Right atrium auricular region (tissue), 2 donors: ENCODE measurements around the gene ADORA1. TPM values are rescaled to one million over a fixed set of nuclear protein-coding genes. Genes with fewer than 3 reads are reported as not detected.

Source experiments
- DNase-seq: peaks from one replicate; pipeline ENCODE4 v3.0.0-alpha.2; 2019; ENCODE audit warnings: low spot score
- H3K27ac ChIP-seq, 2 donors: fragments of 200-600 bp; sonication (generic); 1 replicate in 1 of 2; 2 replicates in 1 of 2; pipeline ENCODE4 v1.5.1; 2016 to 2019
- H3K27me3 ChIP-seq, 2 donors: fragments of 200-600 bp; sonication (generic); one replicate each; pipeline versions ENCODE4 v1.5.1 to v1.6.0; 2017 to 2019
- H3K36me3 ChIP-seq: fragments of 200-600 bp; sonication (generic); one replicate; pipeline ENCODE4 v1.5.1; 2016
- H3K4me1 ChIP-seq, 2 donors: fragments of 200-600 bp; sonication (generic); one replicate each; pipeline versions ENCODE4 v1.5.1 to v1.6.0; 2017 to 2019
- H3K4me3 ChIP-seq, 2 donors: fragments of 200-600 bp; sonication (generic); 1 replicate in 1 of 2; 2 replicates in 1 of 2; pipeline ENCODE4 v1.5.1; 2017 to 2019; ENCODE audit warnings: mild to moderate bottlenecking in 1 of 2, moderate library complexity in 1 of 2
- H3K9me3 ChIP-seq, 2 donors: fragments of 200-600 bp; sonication (generic); one replicate each; pipeline ENCODE4 v1.5.1; 2019
- total RNA-seq, 2 donors: library from RNA; depleted of rRNA; stranded (reverse); fragments of >200 nt; gene quantifications; one replicate each; pipeline ENCODE4 v1.1.0, GENCODE V29; 2016
- TF ChIP-seq, protein P1 (sequence below), 2 donors: fragments of 200-600 bp; sonication (generic); IDR thresholded peaks; one replicate each; pipeline ENCODE4 v1.5.1; 2019; ENCODE audit warnings: antibody characterized with exemption in 2 of 2

ADORA1 gene
- total RNA-seq, 2 donors from 2014 or later, result 9.4 to 15.1 TPM

GRCh38 chr1:203131548-203132200 lies 4.1 kb downstream of the ADORA1 start:
- no peaks in the 10 kb centered on the region for H3K36me3 ChIP-seq
- H3K27me3 ChIP-seq, result no peaks in the 10 kb centered on the region
- H3K4me1 ChIP-seq, result peaks cover 0 to 74% of the 10 kb centered on the region in 2 donors
- H3K9me3 ChIP-seq, result no peaks in the 10 kb centered on the region
- TF ChIP-seq, protein P1, sequence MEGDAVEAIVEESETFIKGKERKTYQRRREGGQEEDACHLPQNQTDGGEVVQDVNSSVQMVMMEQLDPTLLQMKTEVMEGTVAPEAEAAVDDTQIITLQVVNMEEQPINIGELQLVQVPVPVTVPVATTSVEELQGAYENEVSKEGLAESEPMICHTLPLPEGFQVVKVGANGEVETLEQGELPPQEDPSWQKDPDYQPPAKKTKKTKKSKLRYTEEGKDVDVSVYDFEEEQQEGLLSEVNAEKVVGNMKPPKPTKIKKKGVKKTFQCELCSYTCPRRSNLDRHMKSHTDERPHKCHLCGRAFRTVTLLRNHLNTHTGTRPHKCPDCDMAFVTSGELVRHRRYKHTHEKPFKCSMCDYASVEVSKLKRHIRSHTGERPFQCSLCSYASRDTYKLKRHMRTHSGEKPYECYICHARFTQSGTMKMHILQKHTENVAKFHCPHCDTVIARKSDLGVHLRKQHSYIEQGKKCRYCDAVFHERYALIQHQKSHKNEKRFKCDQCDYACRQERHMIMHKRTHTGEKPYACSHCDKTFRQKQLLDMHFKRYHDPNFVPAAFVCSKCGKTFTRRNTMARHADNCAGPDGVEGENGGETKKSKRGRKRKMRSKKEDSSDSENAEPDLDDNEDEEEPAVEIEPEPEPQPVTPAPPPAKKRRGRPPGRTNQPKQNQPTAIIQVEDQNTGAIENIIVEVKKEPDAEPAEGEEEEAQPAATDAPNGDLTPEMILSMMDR (IDR thresholded peaks at IDR 0.05), result no peak
- DNase-seq, result no peak
- H3K27ac ChIP-seq, result peak overlapping the region; percentile 91 to 94
- no peak overlapping the region for H3K4me3 ChIP-seq

- Histone ChIP-seq H3K27me3 (no peaks in the 10 kb centered on the region), H3K9me3 (no peaks in the 10 kb centered on the region), H3K4me1 (peaks cover 0 to 50% of the 10 kb centered on the region in 2 donors), H3K4me3 (no peak overlapping the region), H3K36me3 (no peaks in the 10 kb centered on the region), H3K27ac (peak overlapping the region in 1 of 2 donors; percentile 21)
- TF ChIP-seq, protein P1 (IDR thresholded peaks at IDR 0.05), result no peak
- DNase-seq, result peak; percentile 68
Measured at GRCh38 chr1:203133970-203134725, 6.6 kb downstream of the ADORA1 start.

DNA sequence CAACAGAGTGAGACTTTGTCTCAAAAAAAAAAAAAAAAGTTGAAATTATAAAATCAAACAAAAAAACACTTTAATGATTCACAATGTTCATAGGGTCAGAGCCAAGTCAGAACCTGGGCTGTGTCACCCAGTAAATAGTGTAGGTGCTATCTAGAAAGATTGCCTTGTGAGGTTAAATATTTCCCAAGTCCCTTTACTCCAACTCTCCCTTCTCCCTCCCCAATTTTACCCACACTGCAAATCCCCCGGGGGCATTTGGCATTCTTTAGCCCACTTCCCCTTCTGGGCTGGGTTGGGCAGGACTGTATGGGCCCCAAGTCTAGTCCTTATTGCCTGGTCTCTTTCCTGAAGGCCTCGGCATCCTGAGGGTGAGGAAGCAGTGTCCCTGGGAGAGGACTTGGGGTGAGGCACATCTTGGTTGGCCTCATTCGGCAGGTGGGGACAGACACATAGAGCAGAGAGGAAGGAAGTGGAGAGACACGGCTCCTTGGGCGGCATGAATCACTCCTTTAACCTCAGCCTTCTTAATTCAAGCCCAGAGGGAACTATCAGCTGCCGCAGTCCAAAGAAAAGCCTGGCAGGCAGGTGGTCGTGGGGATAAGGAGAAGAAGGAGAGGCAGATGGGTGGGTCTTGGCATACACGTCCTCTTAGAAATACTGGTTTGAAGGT lies 8.2 kb downstream of the ADORA1 start:
- peaks cover 0 to 41% of the 10 kb centered on the region in 2 donors for H3K4me1 ChIP-seq

DNA sequence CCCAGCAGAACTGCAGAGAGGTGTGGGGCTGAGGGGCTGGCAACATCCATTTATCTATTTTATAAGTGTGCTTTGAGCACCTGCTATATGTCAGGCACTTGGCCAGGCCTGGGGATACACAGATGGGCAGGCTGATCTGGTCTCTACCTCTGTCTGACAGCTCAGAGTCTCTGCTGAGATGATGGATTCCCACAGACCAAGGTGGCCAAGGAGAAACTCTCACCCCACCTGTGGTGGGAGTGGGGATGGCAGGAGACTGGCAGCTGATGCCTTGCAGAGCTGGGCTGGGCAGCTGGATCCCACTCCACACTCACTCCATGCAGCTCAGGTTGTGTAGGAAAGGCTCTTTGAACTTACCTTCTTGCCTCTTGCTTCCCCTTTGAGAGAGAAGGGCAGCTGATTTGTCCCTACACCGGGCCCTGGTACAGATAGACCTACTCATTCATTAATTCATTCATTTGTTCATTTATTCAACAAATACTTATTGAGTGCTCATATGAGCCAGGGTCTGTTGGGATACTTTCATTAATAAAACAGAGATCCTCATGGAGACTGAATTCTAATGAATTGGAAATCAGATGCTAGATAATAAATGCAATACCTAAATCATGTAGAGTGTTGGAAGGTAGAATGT lies 9.0 kb downstream of the ADORA1 start:
- TF ChIP-seq, protein P1 (IDR thresholded peaks at IDR 0.05), result no peak
- Histone ChIP-seq H3K4me1 (peaks cover 0 to 38% of the 10 kb centered on the region in 2 donors), H3K27ac (no peak overlapping the region), H3K4me3 (no peak overlapping the region), H3K36me3 (no peaks in the 10 kb centered on the region), H3K27me3 (no peaks in the 10 kb centered on the region), H3K9me3 (no peaks in the 10 kb centered on the region)
- DNase-seq, result no peak

More for the DNA sequence above, 8.2 kb downstream of the ADORA1 start:
- no peak for DNase-seq
- H3K4me3 ChIP-seq, result no peak overlapping the region
- no peaks in the 10 kb centered on the region for H3K9me3 ChIP-seq
- H3K36me3 ChIP-seq, result no peaks in the 10 kb centered on the region
- H3K27me3 ChIP-seq, result no peaks in the 10 kb centered on the region
- no peak overlapping the region for H3K27ac ChIP-seq
- TF ChIP-seq, protein P1 (IDR thresholded peaks at IDR 0.05), result no peak

DNA sequence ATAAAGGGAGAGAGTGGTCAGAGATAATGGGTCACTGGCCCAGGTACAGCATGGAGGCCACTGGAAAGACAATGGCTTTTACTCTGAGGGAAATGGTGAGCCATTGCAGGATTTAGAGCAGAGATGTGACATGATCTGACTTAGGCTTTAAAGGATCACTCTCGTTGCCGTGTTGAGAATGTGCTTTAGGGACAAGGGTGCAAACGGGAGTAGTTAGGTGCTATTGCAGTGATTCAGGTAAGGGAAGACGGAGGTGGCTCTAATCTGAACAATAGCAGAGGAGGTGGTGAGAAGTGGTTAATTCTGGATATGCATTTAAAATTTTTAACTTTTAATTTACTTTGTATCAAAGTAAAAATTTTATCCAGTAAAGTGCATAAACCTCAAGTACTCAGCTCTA lies 9.8 kb downstream of the ADORA1 start:
- no peak for DNase-seq
- Histone ChIP-seq H3K27ac (no peak overlapping the region), H3K27me3 (no peaks in the 10 kb centered on the region), H3K4me3 (no peak overlapping the region), H3K36me3 (no peaks in the 10 kb centered on the region), H3K9me3 (no peaks in the 10 kb centered on the region), H3K4me1 (peaks cover 0 to 30% of the 10 kb centered on the region in 2 donors)
- TF ChIP-seq, protein P1 (IDR thresholded peaks at IDR 0.05), result no peak
